ENCODE data around the gene PRDM2. TPM values are rescaled to one million over a fixed set of nuclear protein-coding genes. Genes with fewer than 3 reads are reported as not detected.

PRDM2 gene
- total and polyA plus RNA-seq, 2 donors from 2014 or later, result 8.2 to 42.6 TPM

GRCh38 chr1:13703128-13703513 lies 3.1 kb downstream of the PRDM2 start:
- no peak for TF ChIP-seq CTCF (IDR thresholded peaks at IDR 0.05; ENCODE audit: borderline replicate concordance, extremely low read depth, insufficient read depth)
- no peak overlapping the region for H3K27ac ChIP-seq (ENCODE audit: low read depth in 2 of 2, low read length in 2 of 2)
- H3K9ac ChIP-seq (ENCODE audit: low read length in 3 of 3), result no peak overlapping the region
- FAIRE-seq, result no peak
- H3K9me3 ChIP-seq (ENCODE audit: control insufficient read depth in 2 of 3, insufficient read depth in 1 of 3, low read length in 3 of 3), result no peaks in the 10 kb centered on the region
- H3K36me3 ChIP-seq (ENCODE audit: control insufficient read depth in 2 of 3, insufficient read depth in 3 of 3, low read length in 3 of 3), result no peaks in the 10 kb centered on the region
- H3K27me3 ChIP-seq (ENCODE audit: control insufficient read depth, insufficient read depth, low read length), result no peaks in the 10 kb centered on the region
- intact Hi-C loops (cut with DNase I), result no loop called here
- no peak for DNase-seq
- H3K4me3 ChIP-seq (ENCODE audit: low read length in 3 of 3), result no peak overlapping the region
- H3K4me1 ChIP-seq (ENCODE audit: control insufficient read depth in 2 of 3, insufficient read depth in 2 of 3, low read depth in 1 of 3, low read length in 3 of 3), result peaks cover 0 to 3% (median 3%) of the 10 kb centered on the region in 3 donors

- Histone ChIP-seq H3K9me3 (ENCODE audit: control insufficient read depth in 2 of 3, insufficient read depth in 1 of 3, low read length in 3 of 3) (no peaks in the 10 kb centered on the region), H3K27me3 (ENCODE audit: control insufficient read depth, insufficient read depth, low read length) (no peaks in the 10 kb centered on the region), H3K27ac (ENCODE audit: low read depth in 2 of 2, low read length in 2 of 2) (no peak overlapping the region), H3K36me3 (ENCODE audit: control insufficient read depth in 2 of 3, insufficient read depth in 3 of 3, low read length in 3 of 3) (no peaks in the 10 kb centered on the region), H3K4me3 (ENCODE audit: low read length in 3 of 3) (no peak overlapping the region), H3K9ac (ENCODE audit: low read length in 3 of 3) (no peak overlapping the region), H3K4me1 (ENCODE audit: control insufficient read depth in 2 of 3, insufficient read depth in 2 of 3, low read depth in 1 of 3, low read length in 3 of 3) (peaks cover 0 to 3% (median 3%) of the 10 kb centered on the region in 3 donors)
- DNase-seq, result peak in 2 of 5 donors; percentile 60 to 79
- FAIRE-seq, result no peak
- TF ChIP-seq CTCF (IDR thresholded peaks at IDR 0.05; ENCODE audit: borderline replicate concordance, extremely low read depth, insufficient read depth), result no peak
- intact Hi-C loops (cut with DNase I), result no loop called here
Observed at GRCh38 chr1:13703558-13704490, 3.8 kb downstream of the PRDM2 start.

GRCh38 chr1:13706046-13706445 lies 6.1 kb downstream of the PRDM2 start:
- TF ChIP-seq CTCF (IDR thresholded peaks at IDR 0.05; ENCODE audit: borderline replicate concordance, extremely low read depth, insufficient read depth), result no peak
- intact Hi-C loops (cut with DNase I), result no loop called here
- Histone ChIP-seq H3K4me3 (ENCODE audit: low read length in 3 of 3) (no peak overlapping the region), H3K9me3 (ENCODE audit: control insufficient read depth in 2 of 3, insufficient read depth in 1 of 3, low read length in 3 of 3) (no peaks in the 10 kb centered on the region), H3K36me3 (ENCODE audit: control insufficient read depth in 2 of 3, insufficient read depth in 3 of 3, low read length in 3 of 3) (no peaks in the 10 kb centered on the region), H3K27ac (ENCODE audit: low read depth in 2 of 2, low read length in 2 of 2) (no peak overlapping the region), H3K9ac (ENCODE audit: low read length in 3 of 3) (no peak overlapping the region), H3K27me3 (ENCODE audit: control insufficient read depth, insufficient read depth, low read length) (no peaks in the 10 kb centered on the region), H3K4me1 (ENCODE audit: control insufficient read depth in 2 of 3, insufficient read depth in 2 of 3, low read depth in 1 of 3, low read length in 3 of 3) (peaks cover 0 to 3% (median 0%) of the 10 kb centered on the region in 3 donors)
- DNase-seq, result no peak
- FAIRE-seq, result no peak
